Esophagus squamous epithelium (tissue), 5 donors: ENCODE measurements around the gene RERE. TPM values are rescaled to one million over a fixed set of nuclear protein-coding genes. Genes with fewer than 3 reads are reported as not detected.

ENCODE experiments used
- DNase-seq: peaks from one replicate; lab custom pipeline; 2025; lab: John Stamatoyannopoulos, UW
- H3K27ac ChIP-seq, 4 donors: fragments of 200-600 bp; sonication (generic); one replicate each; pipeline ENCODE4 v1.5.1; 2016 to 2019; ENCODE audit warnings: mild to moderate bottlenecking in 1 of 4
- H3K27me3 ChIP-seq, 4 donors: fragments of 200-600 bp; sonication (generic); 1 replicate in 3 of 4; 2 replicates in 1 of 4; pipeline versions ENCODE4 v1.5.1 to v1.6.0; 2017 to 2021; ENCODE audit warnings: antibody characterized with exemption in 1 of 4
- H3K36me3 ChIP-seq, 3 donors: fragments of 200-600 bp; sonication (generic); one replicate each; pipeline ENCODE4 v1.5.1; 2016 to 2019
- H3K4me1 ChIP-seq, 3 donors: fragments of 200-600 bp; sonication (generic); one replicate each; pipeline ENCODE4 v1.5.1; 2017 to 2019
- H3K4me3 ChIP-seq, 4 donors: fragments of 200-600 bp; sonication (generic); 1 replicate in 3 of 4; 2 replicates in 1 of 4; pipeline ENCODE4 v1.5.1; 2016 to 2019; ENCODE audit warnings: mild to moderate bottlenecking in 2 of 4, moderate library complexity in 1 of 4
- H3K9me3 ChIP-seq, 3 donors: fragments of 200-600 bp; sonication (generic); one replicate each; pipeline ENCODE4 v1.5.1; 2016 to 2019
- CTCF ChIP-seq, 6 experiments: fragments of 450-650 bp in 4 of 6; fragments of 200-600 bp in 2 of 6; sonication (generic) in 2 of 6; IDR thresholded peaks; one replicate each; pipeline ENCODE4 v1.5.1; 2016 to 2019; ENCODE audit warnings: antibody characterized with exemption in 6 of 6, mild to moderate bottlenecking in 4 of 6, moderate library complexity in 4 of 6
- POLR2A ChIP-seq, 4 donors: fragments of 450-650 bp; IDR thresholded peaks; one replicate each; pipeline ENCODE4 v1.6.1; 2017; ENCODE audit warnings: antibody characterized with exemption in 4 of 4, mild to moderate bottlenecking in 4 of 4, moderate library complexity in 3 of 4
- WGBS, 2 donors: methylation state at CpG; one replicate each; pipeline ENCODE4 v1.1.5; 2018; 5-methylcytosine and 5-hydroxymethylcytosine counted together
- intact Hi-C: fragments of 100-400 bp; cut with DNase I; formaldehyde crosslinking; loops from one replicate; pipeline ENCODE4 v1.15.0; 2022
- total RNA-seq, 4 donors: library from RNA; depleted of rRNA; stranded (reverse); fragments of >200 nt; gene quantifications; one replicate each; pipeline ENCODE4 v1.1.0, GENCODE V29; 2016
- donor health status: DM: yes; HTN: yes; CAD: no.

RERE gene
- total RNA-seq, 4 donors from 2014 or later: 27.5 to 56.6 (median 32.1) TPM

- Histone ChIP-seq H3K27ac (no peak overlapping the region), H3K4me1 (peaks cover under 1 to 22% (median 5%) of the 10 kb centered on the region in 3 donors), H3K36me3 (peaks cover 0 to 6% (median 0%) of the 10 kb centered on the region in 3 donors), H3K4me3 (no peak overlapping the region), H3K27me3 (no peaks in the 10 kb centered on the region), H3K9me3 (no peaks in the 10 kb centered on the region)
- TF ChIP-seq CTCF (IDR thresholded peaks at IDR 0.05): no peak
- TF ChIP-seq POLR2A (IDR thresholded peaks at IDR 0.05): no peak
- intact Hi-C loops: no loop called here
- WGBS, 2 donors: 80 to 93% methylated on average over 5 to 6 of the region's 6 CpGs
- DNase-seq: no peak
These were observed 171.3 kb downstream of the RERE start for GRCh38 chr1:8646189-8646588.

GRCh38 chr1:8643542-8644536 lies 173.6 kb downstream of the RERE start:
- no peak for DNase-seq
- H3K36me3 ChIP-seq: peaks cover 0 to 6% (median 0%) of the 10 kb centered on the region in 3 donors
- H3K27me3 ChIP-seq: no peaks in the 10 kb centered on the region
- H3K9me3 ChIP-seq: no peaks in the 10 kb centered on the region
- no peak for TF ChIP-seq CTCF (IDR thresholded peaks at IDR 0.05)
- no peak for TF ChIP-seq POLR2A (IDR thresholded peaks at IDR 0.05)
- 86 to 91% methylated on average over 6 of the region's 6 CpGs for WGBS, 2 donors
- H3K4me1 ChIP-seq: peaks cover 0 to 11% (median 5%) of the 10 kb centered on the region in 3 donors
- H3K27ac ChIP-seq: no peak overlapping the region
- intact Hi-C loops: no loop called here
- no peak overlapping the region for H3K4me3 ChIP-seq

GRCh38 chr1:8642114-8642513 lies 175.3 kb downstream of the RERE start:
- intact Hi-C loops: no loop called here
- no peak for DNase-seq
- Histone ChIP-seq H3K4me1 (peaks cover 0 to 5% (median 5%) of the 10 kb centered on the region in 3 donors), H3K27me3 (no peaks in the 10 kb centered on the region), H3K27ac (no peak overlapping the region), H3K36me3 (peaks cover 0 to 6% (median 0%) of the 10 kb centered on the region in 3 donors), H3K4me3 (no peak overlapping the region), H3K9me3 (no peaks in the 10 kb centered on the region)
- 92 to 93% methylated on average over 2 of the region's 2 CpGs for WGBS, 2 donors
- TF ChIP-seq POLR2A (IDR thresholded peaks at IDR 0.05) (no peak), CTCF (IDR thresholded peaks at IDR 0.05) (no peak)

- Histone ChIP-seq H3K27ac (no peak overlapping the region), H3K27me3 (no peaks in the 10 kb centered on the region), H3K9me3 (no peaks in the 10 kb centered on the region), H3K4me1 (peaks cover 0 to 5% (median 4%) of the 10 kb centered on the region in 3 donors), H3K4me3 (no peak overlapping the region), H3K36me3 (peaks cover 0 to 6% (median 0%) of the 10 kb centered on the region in 3 donors)
- intact Hi-C loops: no loop called here
- 78% methylated on average over 3 of the region's 3 CpGs for WGBS, 2 donors
- TF ChIP-seq POLR2A (IDR thresholded peaks at IDR 0.05) (no peak), CTCF (IDR thresholded peaks at IDR 0.05) (no peak)
- no peak for DNase-seq
These were observed 176.0 kb downstream of the RERE start for GRCh38 chr1:8641377-8641997.

DNA sequence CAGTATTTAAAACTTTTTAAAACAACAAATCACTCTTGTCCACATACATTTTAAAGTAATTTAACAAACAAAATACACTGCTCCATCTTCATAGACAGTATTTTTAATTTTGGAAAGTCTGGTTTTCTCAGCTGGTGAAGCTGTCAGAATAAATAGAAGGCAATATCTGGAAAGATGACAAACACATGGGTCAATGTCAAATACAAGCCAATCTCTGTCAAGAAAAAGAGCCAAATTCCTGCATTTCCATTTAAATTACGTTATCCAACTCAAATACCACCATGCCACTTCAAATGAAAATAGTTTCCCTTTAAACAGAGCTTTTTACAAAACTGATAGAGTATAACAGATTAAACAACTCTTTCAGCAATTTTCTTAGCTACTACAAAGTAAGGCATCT lies 176.5 kb downstream of the RERE start:
- TF ChIP-seq CTCF (IDR thresholded peaks at IDR 0.05) (no peak), POLR2A (IDR thresholded peaks at IDR 0.05) (no peak)
- WGBS, 2 donors: 55 to 70% methylated on average over 1 of the region's 1 CpG
- Histone ChIP-seq H3K36me3 (peaks cover 0 to 6% (median 0%) of the 10 kb centered on the region in 3 donors), H3K27me3 (no peaks in the 10 kb centered on the region), H3K4me1 (peaks cover 0 to 5% (median 0%) of the 10 kb centered on the region in 3 donors), H3K27ac (no peak overlapping the region), H3K4me3 (no peak overlapping the region), H3K9me3 (no peaks in the 10 kb centered on the region)
- intact Hi-C loops: no loop called here
- DNase-seq: no peak
